Esophagus (tissue), 2 donors: Measurements from ENCODE around the gene MKI67. TPM values are rescaled to one million over a fixed set of nuclear protein-coding genes. Genes with fewer than 3 reads are reported as not detected.
"Not testable (repeated sequence)": the region's sequence is repeated elsewhere in the genome, so short reads cannot be mapped to it uniquely, and the experiment has no call there.

Source experiments
- H3K27ac ChIP-seq, 2 donors: one replicate each; pipeline ENCODE4 v1.5.1; 2013; ENCODE audit warnings: low read depth in 2 of 2, mild to moderate bottlenecking in 2 of 2, inconsistent platforms in 1 of 2, low read length in 1 of 2, moderate library complexity in 1 of 2
- H3K27me3 ChIP-seq, 2 donors: one replicate each; pipeline ENCODE4 v1.6.1; 2013; ENCODE audit warnings: low read length in 2 of 2, control low read depth in 1 of 2, mild to moderate bottlenecking in 1 of 2; ENCODE audit not compliant: insufficient read depth in 2 of 2, control insufficient read depth in 1 of 2
- H3K36me3 ChIP-seq, 2 donors: one replicate each; pipeline ENCODE4 v1.6.1; 2013; ENCODE audit warnings: low read length in 1 of 2; ENCODE audit not compliant: control insufficient read depth in 2 of 2, insufficient read depth in 2 of 2
- H3K4me1 ChIP-seq, 2 donors: one replicate each; pipeline ENCODE4 v1.6.1; 2013; ENCODE audit warnings: low read length in 1 of 2; ENCODE audit not compliant: control insufficient read depth in 2 of 2, insufficient read depth in 2 of 2
- H3K4me3 ChIP-seq, 2 donors: one replicate each; pipeline ENCODE4 v1.5.1; 2013; ENCODE audit warnings: low read length in 2 of 2, mild to moderate bottlenecking in 2 of 2, low read depth in 1 of 2, moderate library complexity in 1 of 2
- H3K9me3 ChIP-seq, 2 donors: one replicate each; pipeline ENCODE4 v1.6.1; 2013; ENCODE audit warnings: mild to moderate bottlenecking in 2 of 2, low read depth in 1 of 2, low read length in 1 of 2, moderate library complexity in 1 of 2; ENCODE audit not compliant: control insufficient read depth in 2 of 2, insufficient read depth in 1 of 2
- WGBS, 2 donors: extraction: QIAGEN DNeasy Blood & Tissue Kit; methylation state at CpG; one replicate each; pipeline ENCODE4 v1.1.7; 2013; 5-methylcytosine and 5-hydroxymethylcytosine counted together
- polyA plus RNA-seq, 2 donors: library from polyadenylated mRNA; stranded (reverse); fragments of 200-250 nt; gene quantifications; one replicate each; pipeline ENCODE4 v1.2.3, GENCODE V29; 2013
- donor health status: healthy with polysubstance abuse.
- donor health status: Bipolar disorder and iron deficiency.

Gene MKI67
- polyA plus RNA-seq, 2 donors, result 8.7 to 8.9 TPM

DNA sequence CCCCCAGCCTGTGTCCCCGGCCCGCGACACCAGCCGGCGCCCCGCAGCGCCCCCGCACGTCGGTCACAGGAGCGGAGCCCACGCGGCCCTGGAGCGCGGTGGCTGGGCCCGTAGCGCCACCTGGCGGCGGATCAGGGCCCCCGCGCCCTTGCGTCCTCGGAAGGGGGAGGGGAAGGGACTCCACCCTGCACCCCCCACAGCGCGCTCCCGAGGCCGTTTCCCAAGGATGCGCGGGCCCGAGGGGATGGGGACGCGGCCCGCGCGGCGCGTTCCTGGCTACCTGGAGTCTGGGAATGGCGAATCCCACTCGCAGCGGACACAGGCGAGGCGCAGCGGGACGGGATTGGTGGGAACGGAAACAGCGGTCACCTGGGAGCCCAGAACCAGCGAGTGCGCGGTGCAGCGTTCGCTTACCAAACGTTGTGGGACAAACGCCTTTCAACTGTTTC lies 23.8 kb upstream of the MKI67 start:
- Histone ChIP-seq H3K4me3 (peak overlapping the region; percentile 11 to 54), H3K9me3 (no peaks in the 10 kb centered on the region), H3K36me3 (no peaks in the 10 kb centered on the region), H3K27me3 (no peaks in the 10 kb centered on the region), H3K4me1 (peaks cover 0 to 3% of the 10 kb centered on the region in 2 donors), H3K27ac (no peak overlapping the region)
- WGBS, 2 donors, result 1% methylated on average over 42 to 53 of the region's 53 CpGs

DNA sequence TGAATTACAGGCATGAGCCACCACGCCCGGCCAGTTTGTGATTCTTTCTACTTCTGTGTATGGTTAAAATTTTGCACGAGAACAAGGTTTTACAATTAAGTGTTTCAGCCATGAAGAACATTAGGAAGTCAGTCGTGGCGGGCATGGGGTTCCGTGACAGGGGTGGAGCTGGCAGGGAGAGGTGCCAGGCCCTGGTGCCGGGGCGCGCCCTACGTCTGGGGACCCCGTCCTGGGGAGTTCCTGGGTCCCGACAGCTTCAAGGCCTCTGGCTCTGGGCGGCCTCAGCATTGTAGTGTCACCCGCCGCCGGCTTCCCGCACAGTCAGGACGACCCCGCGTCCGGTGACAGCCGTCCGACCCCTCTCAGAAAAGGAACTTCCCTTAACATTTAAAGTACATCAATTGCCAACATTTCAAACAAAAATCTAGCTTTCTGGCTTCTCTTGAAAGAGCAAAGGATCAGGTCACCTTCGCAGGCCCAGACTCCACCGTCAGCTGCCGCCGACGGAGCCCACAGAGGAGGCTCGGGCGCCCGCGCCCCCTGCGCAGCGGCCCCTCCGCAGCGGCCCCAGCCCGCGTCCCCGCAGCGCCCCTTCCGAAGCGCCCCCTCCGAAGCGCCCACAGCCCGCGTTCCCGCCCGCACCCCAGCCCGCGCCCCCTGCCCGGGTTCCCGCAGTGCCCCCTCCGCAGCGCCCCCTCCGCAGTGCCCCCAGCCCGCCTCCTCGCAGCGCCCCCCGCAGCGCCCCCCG lies 23.2 kb upstream of the MKI67 start:
- 33 to 42% methylated on average over 45 to 61 of the region's 61 CpGs for WGBS, 2 donors

DNA sequence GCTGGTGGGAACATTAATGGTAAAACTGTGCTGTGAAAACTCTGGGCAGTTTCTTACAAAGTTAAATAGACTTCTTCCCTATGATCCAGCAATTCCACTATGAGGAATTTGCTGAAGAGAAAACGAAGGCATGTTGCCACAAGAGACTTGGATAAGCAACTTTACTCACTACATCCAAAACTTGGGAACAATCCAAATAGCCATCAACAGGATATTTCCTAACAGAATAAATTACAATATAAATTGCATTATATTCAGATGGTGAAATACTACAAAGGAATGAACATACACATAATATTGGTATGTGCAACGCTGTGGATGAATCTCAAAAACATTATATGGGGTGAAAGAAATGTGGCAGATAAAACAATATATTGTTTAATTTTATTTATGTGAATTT lies 21.4 kb upstream of the MKI67 start:
- H3K36me3 ChIP-seq, result no peaks in the 10 kb centered on the region
- H3K27me3 ChIP-seq, result no peaks in the 10 kb centered on the region
- no peak overlapping the region for H3K4me3 ChIP-seq
- no peaks in the 10 kb centered on the region for H3K9me3 ChIP-seq
- H3K4me1 ChIP-seq, result peaks cover 0 to 3% of the 10 kb centered on the region in 2 donors
- H3K27ac ChIP-seq, result no peak overlapping the region
- 22 to 41% methylated on average over 2 of the region's 2 CpGs for WGBS, 2 donors

More for the DNA sequence above, 23.2 kb upstream of the MKI67 start:
- peak overlapping the region in 1 of 2 donors; percentile 11 for H3K4me3 ChIP-seq
- no peaks in the 10 kb centered on the region for H3K27me3 ChIP-seq
- no peaks in the 10 kb centered on the region for H3K9me3 ChIP-seq
- no peaks in the 10 kb centered on the region for H3K36me3 ChIP-seq
- peaks cover 0 to 3% of the 10 kb centered on the region in 2 donors for H3K4me1 ChIP-seq
- H3K27ac ChIP-seq, result no peak overlapping the region

DNA sequence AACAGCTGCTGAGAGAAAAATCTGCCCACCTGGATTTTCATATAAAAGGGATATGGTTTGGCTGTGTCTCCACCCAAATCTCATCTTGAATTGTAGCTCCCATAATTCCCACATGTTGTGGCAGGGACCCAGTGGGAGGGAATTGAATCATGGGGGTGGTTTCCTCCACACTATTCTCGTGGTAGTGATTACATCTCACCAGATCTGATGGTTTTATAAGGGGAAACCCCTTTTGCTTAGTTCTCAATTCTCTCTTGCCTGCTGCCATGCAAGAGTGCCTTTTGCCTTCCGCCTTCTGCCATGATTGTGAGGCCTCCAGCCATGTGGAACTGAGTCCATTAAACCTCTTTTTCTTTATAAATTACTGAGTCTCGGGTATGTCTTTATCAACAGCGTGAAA lies 20.8 kb upstream of the MKI67 start:
- WGBS, 2 donors, result 65 to 66% methylated on average over 4 of the region's 4 CpGs
- Histone ChIP-seq H3K36me3 (no peaks in the 10 kb centered on the region), H3K27ac (no peak overlapping the region), H3K27me3 (no peaks in the 10 kb centered on the region), H3K9me3 (no peaks in the 10 kb centered on the region), H3K4me1 (peaks cover 0 to 3% of the 10 kb centered on the region in 2 donors), H3K4me3 (no peak overlapping the region)

DNA sequence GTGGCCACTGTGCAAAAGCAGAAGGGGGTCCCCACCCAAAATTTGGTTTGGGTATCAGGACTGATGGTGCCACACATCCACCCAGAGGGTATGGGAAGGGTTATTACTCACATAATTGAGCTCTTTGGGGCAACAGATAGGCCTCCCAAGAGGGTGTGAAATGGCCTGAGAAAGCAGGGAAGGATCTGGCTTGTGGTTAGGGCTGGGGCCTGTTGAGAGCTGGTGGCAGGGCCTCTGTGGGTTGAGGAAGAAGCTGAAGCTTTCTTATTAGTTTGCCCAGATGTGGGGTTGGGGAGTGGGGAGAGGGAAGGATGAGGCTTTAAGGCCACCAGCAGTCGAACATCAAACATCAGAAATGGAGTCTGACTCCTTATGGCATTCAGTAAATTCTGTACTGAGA lies 18.3 kb upstream of the MKI67 start:
- Histone ChIP-seq H3K4me1 (no peaks in the 10 kb centered on the region), H3K4me3 (no peak overlapping the region), H3K27ac (no peak overlapping the region), H3K9me3 (no peaks in the 10 kb centered on the region), H3K36me3 (no peaks in the 10 kb centered on the region), H3K27me3 (no peaks in the 10 kb centered on the region)
- WGBS, 2 donors, result 65 to 88% methylated on average over 1 of the region's 1 CpG

DNA sequence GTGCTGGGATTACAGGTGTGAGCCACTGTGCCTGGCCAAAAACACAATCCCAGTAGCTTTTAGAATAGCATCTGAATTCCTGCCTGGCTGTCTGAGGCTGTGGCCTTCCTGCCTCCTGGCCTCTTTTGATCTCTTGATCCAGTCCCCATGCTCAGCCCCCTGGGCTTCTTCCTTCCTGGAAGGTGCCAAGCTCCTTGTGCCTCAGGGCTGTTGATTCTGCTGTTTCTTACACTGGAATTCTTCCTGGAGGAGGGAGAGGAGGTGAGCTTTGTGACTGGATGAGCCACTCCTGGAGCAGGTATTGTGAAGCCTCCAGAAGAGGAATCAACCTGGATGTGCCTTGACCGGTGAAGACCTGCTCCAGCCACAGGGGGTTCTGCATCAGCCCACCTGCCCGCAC lies 17.3 kb upstream of the MKI67 start:
- H3K4me1 ChIP-seq, result no peaks in the 10 kb centered on the region
- no peaks in the 10 kb centered on the region for H3K36me3 ChIP-seq
- no peak overlapping the region for H3K27ac ChIP-seq
- no peak overlapping the region for H3K4me3 ChIP-seq
- H3K9me3 ChIP-seq, result no peaks in the 10 kb centered on the region
- WGBS, 2 donors, result 92 to 94% methylated on average over 2 of the region's 2 CpGs
- H3K27me3 ChIP-seq, result no peaks in the 10 kb centered on the region

DNA sequence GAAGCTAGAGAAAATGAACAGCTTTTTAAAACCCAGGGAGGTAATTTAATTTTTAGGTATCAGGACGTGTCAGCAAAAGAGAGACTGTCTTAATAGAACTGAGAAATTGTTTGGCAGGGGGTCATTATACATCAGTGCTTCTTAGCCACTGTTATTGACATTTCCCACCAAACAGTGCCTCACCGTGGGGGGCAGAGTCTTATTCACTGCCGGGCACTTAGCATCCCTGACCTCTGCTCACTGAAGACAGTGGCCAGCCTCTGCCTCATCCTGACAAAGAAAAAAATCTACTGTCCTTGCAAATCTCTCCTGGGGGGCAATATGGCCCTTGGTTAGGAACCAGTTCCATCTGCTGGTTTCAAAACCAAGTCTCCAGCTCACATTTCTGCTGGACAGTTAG lies 14.2 kb upstream of the MKI67 start:
- Histone ChIP-seq H3K36me3 (no peaks in the 10 kb centered on the region), H3K4me3 (no peak overlapping the region), H3K27me3 (no peaks in the 10 kb centered on the region), H3K27ac (no peak overlapping the region), H3K4me1 (no peaks in the 10 kb centered on the region), H3K9me3 (no peaks in the 10 kb centered on the region)
- WGBS, 2 donors, result 50 to 53% methylated on average over 3 of the region's 3 CpGs

DNA sequence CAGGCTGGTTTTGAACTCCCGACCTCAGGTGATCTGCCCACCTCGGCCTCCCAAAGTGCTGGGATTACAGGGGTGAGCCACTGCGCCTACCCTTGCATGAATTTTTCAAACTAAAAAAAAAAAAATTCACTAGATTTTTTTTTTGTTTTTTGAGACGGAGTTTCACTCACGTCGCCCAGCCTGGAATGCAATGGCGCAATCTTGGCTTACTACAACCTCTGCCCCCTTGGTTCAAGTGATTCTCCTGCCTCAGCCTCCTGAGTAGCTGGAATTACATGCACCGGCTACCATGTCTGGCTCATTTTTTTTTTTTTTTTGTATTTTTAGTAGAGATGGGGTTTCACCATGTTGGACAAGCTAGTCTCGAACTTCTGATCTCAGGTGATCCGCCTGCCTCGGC lies 12.2 kb upstream of the MKI67 start:
- not testable (repeated sequence) for H3K4me1 ChIP-seq, H3K9me3 ChIP-seq, H3K36me3 ChIP-seq, H3K27ac ChIP-seq, H3K27me3 ChIP-seq, H3K4me3 ChIP-seq
- WGBS, 2 donors, result 91 to 95% methylated on average over 11 of the region's 11 CpGs

DNA sequence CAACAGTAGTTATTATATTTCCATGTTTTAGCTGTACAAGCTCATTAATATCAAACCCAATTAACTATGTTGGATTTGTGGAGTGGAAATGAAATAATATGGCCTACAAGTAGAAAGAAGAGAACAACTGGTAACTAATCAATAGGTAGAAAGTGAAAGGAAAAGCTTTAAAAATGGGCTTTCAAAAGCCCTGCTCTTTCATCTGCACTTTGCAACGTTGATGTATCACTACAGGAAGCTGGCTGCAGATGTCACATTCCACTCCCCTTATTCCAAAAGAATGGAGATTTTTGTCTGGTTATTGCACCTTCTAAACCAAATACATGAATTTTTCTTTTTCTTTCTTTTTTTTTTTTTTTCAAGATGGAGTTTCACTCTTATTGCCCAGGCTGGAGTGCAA lies 11.7 kb upstream of the MKI67 start:
- H3K27me3 ChIP-seq, result no peaks in the 10 kb centered on the region
- 15 to 32% methylated on average over 1 of the region's 1 CpG for WGBS, 2 donors

DNA sequence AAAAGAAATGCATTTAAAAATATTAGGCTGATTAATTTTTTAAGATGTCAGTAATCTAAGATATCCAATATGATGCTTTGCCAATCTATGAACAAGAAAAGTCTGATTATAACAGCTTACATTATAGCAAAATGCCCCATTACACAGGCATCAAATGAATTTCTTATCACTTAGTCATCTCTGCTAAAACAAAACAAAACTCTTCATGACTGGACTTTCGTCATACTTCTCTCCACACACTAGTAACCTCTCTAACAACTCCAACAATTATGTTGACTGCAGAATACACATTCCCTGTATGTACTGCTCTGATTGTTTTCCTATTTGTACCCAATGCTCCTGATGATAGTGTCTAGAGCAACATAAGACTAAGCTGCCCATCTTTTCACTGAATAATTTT lies 3.8 kb upstream of the MKI67 start:
- Histone ChIP-seq H3K9me3 (no peaks in the 10 kb centered on the region), H3K27ac (no peak overlapping the region), H3K36me3 (no peaks in the 10 kb centered on the region), H3K27me3 (no peaks in the 10 kb centered on the region), H3K4me1 (peaks cover under 1 to 6% of the 10 kb centered on the region in 2 donors), H3K4me3 (no peak overlapping the region)
- 55 to 69% methylated on average over 1 of the region's 1 CpG for WGBS, 2 donors

More for the DNA sequence above, 11.7 kb upstream of the MKI67 start:
- Histone ChIP-seq H3K36me3 (no peaks in the 10 kb centered on the region), H3K4me3 (no peak overlapping the region), H3K27ac (no peak overlapping the region), H3K4me1 (no peaks in the 10 kb centered on the region), H3K9me3 (no peaks in the 10 kb centered on the region)
